ENCODE data around the gene TMEM9. TPM values are rescaled to one million over a fixed set of nuclear protein-coding genes. Genes with fewer than 3 reads are reported as not detected.

TMEM9 gene
- polyA plus RNA-seq, 3 donors, result 13.6 to 43.6 (median 22.4) TPM

- Mint-ChIP-seq H3K9me3 (peaks cover 0 to 5% (median 0%) of the 10 kb centered on the region in 7 donors), H3K4me3 (peak overlapping the region in 1 of 2 donors; percentile 17), H3K36me3 (no peaks in the 10 kb centered on the region), H3K27me3 (ENCODE audit: low read depth in 3 of 3) (peaks cover 38 to 59% (median 50%) of the 10 kb centered on the region in 3 donors), H3K27ac (no peak overlapping the region), H3K4me1 (peaks cover 10% of the 10 kb centered on the region)
- H3K4me3 ChIP-seq (replicated peaks in 1 of 3; ENCODE audit: low read depth in 2 of 3, low read length in 3 of 3), result no peak overlapping the region
- TF ChIP-seq CTCF (IDR thresholded peaks at IDR 0.05), result no peak
- H3K27me3 ChIP-seq (ENCODE audit: control insufficient read depth in 2 of 2, insufficient read depth in 2 of 2, low read length in 2 of 2), result peaks cover 8 to 42% of the 10 kb centered on the region in 2 donors
- WGBS (ENCODE audit: insufficient coverage), result 95% methylated on average over 17 of the region's 25 CpGs
- intact Hi-C loops (cut with micrococcal nuclease), result loop anchor here in 1 of 2 donors (10.0 kb wide), 1 partner anchor 141 kb away; no protein-coding TSS in a partner anchor
- no peak overlapping the region for H3K27ac ChIP-seq (ENCODE audit: low read depth in 1 of 2, low read length in 2 of 2)
- no peaks in the 10 kb centered on the region for H4K20me1 ChIP-seq (ENCODE audit: insufficient read depth, low read length)
- DNase-seq, result no peak
- peak overlapping the region; percentile 86 for H2AFZ ChIP-seq (ENCODE audit: insufficient read depth, low read depth, low read length, poor library complexity, severe bottlenecking)
- H3K36me3 ChIP-seq (replicated peaks in 1 of 2; ENCODE audit: control insufficient read depth in 1 of 2, insufficient read depth in 2 of 2, low read length in 2 of 2), result no peaks in the 10 kb centered on the region
- no peak overlapping the region for H3K4me2 ChIP-seq (replicated peaks; ENCODE audit: extremely low read depth, low read length, poor library complexity, severe bottlenecking)
- no peaks in the 10 kb centered on the region for H3K79me2 ChIP-seq (ENCODE audit: insufficient read depth, low read length)
- peaks cover 6 to 14% of the 10 kb centered on the region in 2 donors for H3K4me1 ChIP-seq (ENCODE audit: control insufficient read depth in 1 of 2, insufficient read depth in 2 of 2, low read length in 2 of 2)
- H3K9me3 ChIP-seq (replicated peaks in 1 of 2; ENCODE audit: control insufficient read depth in 1 of 2, insufficient read depth in 1 of 2, low read length in 2 of 2), result no peaks in the 10 kb centered on the region
- no peak overlapping the region for H3K9ac ChIP-seq (ENCODE audit: insufficient read depth, low read length, poor library complexity, severe bottlenecking)
Observed at GRCh38 chr1:201115390-201115937, 38.8 kb downstream of the TMEM9 start.

GRCh38 chr1:201114245-201115131 lies 39.8 kb downstream of the TMEM9 start:
- peak overlapping the region; percentile 86 for H2AFZ ChIP-seq (ENCODE audit: insufficient read depth, low read depth, low read length, poor library complexity, severe bottlenecking)
- Mint-ChIP-seq H3K4me1 (peaks cover 10% of the 10 kb centered on the region), H3K36me3 (no peaks in the 10 kb centered on the region), H3K27me3 (ENCODE audit: low read depth in 3 of 3) (peaks cover 33 to 59% (median 50%) of the 10 kb centered on the region in 3 donors), H3K9me3 (peaks cover 0 to 5% (median 0%) of the 10 kb centered on the region in 7 donors), H3K4me3 (peak overlapping the region; percentile 85 to 94), H3K27ac (peak overlapping the region in 1 of 7 donors; percentile 48)
- peaks cover 6 to 14% of the 10 kb centered on the region in 2 donors for H3K4me1 ChIP-seq (ENCODE audit: control insufficient read depth in 1 of 2, insufficient read depth in 2 of 2, low read length in 2 of 2)
- intact Hi-C loops (cut with micrococcal nuclease), result loop anchor here in 1 of 2 donors (10.0 kb wide), 1 partner anchor 140 kb away; no protein-coding TSS in a partner anchor
- H3K36me3 ChIP-seq (replicated peaks in 1 of 2; ENCODE audit: control insufficient read depth in 1 of 2, insufficient read depth in 2 of 2, low read length in 2 of 2), result no peaks in the 10 kb centered on the region
- H3K9me3 ChIP-seq (replicated peaks in 1 of 2; ENCODE audit: control insufficient read depth in 1 of 2, insufficient read depth in 1 of 2, low read length in 2 of 2), result no peaks in the 10 kb centered on the region
- peak; percentile 56 to 70 (median 61) for DNase-seq
- peak; percentile 80 for TF ChIP-seq CTCF (IDR thresholded peaks at IDR 0.05)
- no peaks in the 10 kb centered on the region for H4K20me1 ChIP-seq (ENCODE audit: insufficient read depth, low read length)
- peak overlapping the region; percentile 56 for H3K9ac ChIP-seq (ENCODE audit: insufficient read depth, low read length, poor library complexity, severe bottlenecking)
- peaks cover 8 to 42% of the 10 kb centered on the region in 2 donors for H3K27me3 ChIP-seq (ENCODE audit: control insufficient read depth in 2 of 2, insufficient read depth in 2 of 2, low read length in 2 of 2)
- H3K4me3 ChIP-seq (replicated peaks in 1 of 3; ENCODE audit: low read depth in 2 of 3, low read length in 3 of 3), result peak overlapping the region; percentile 35 to 79 (median 54)
- peak overlapping the region; percentile 85 for H3K4me2 ChIP-seq (replicated peaks; ENCODE audit: extremely low read depth, low read length, poor library complexity, severe bottlenecking)
- H3K79me2 ChIP-seq (ENCODE audit: insufficient read depth, low read length), result no peaks in the 10 kb centered on the region
- H3K27ac ChIP-seq (ENCODE audit: low read depth in 1 of 2, low read length in 2 of 2), result no peak overlapping the region
- 4% methylated on average over 87 of the region's 88 CpGs for WGBS (ENCODE audit: insufficient coverage)
